ENCODE results near the gene APOBEC3H. TPM values are rescaled to one million over a fixed set of nuclear protein-coding genes. Genes with fewer than 3 reads are reported as not detected.

The APOBEC3H gene
- total and polyA plus RNA-seq, 2 donors (not counting 3 experiments of a cell fraction or from before 2014, with no cell fraction given): not detected

GRCh38 chr22:39132281-39132680 lies 35.2 kb downstream of the APOBEC3H start:
- Histone ChIP-seq H3K4me2 (ENCODE audit: insufficient read depth, low read length) (no peak overlapping the region), H3K9ac (replicated peaks; ENCODE audit: extremely low read depth, insufficient read depth, low read length) (no peak overlapping the region), H4K20me1 (replicated peaks; ENCODE audit: control insufficient read depth, extremely low read depth, insufficient read depth, low read length) (no peaks in the 10 kb centered on the region), H3K4me3 (replicated peaks in 1 of 3; ENCODE audit: insufficient read depth in 1 of 3, low read depth in 1 of 3, low read length in 3 of 3) (no peak overlapping the region), H3K9me3 (replicated peaks; ENCODE audit: control insufficient read depth, insufficient read depth, low read length) (no peaks in the 10 kb centered on the region), H3K27me3 (ENCODE audit: control insufficient read depth in 2 of 2, insufficient read depth in 2 of 2, low read length in 2 of 2) (no peaks in the 10 kb centered on the region), H3K27ac (ENCODE audit: insufficient read depth, low read depth, low read length) (no peak overlapping the region), H3K79me2 (ENCODE audit: control insufficient read depth, insufficient read depth, low read length) (no peaks in the 10 kb centered on the region), H3K9me1 (replicated peaks; ENCODE audit: control insufficient read depth, extremely low read depth, insufficient read depth, low read length) (no peaks in the 10 kb centered on the region), H3K36me3 (ENCODE audit: control insufficient read depth in 2 of 2, extremely low read depth in 1 of 2, insufficient read depth in 2 of 2, low read length in 2 of 2) (no peaks in the 10 kb centered on the region), H3K4me1 (ENCODE audit: control insufficient read depth, extremely low read depth, insufficient read depth, low read length) (no peaks in the 10 kb centered on the region), H2AFZ (ENCODE audit: low read depth, low read length) (no peak overlapping the region)
- intact Hi-C loops (cut with micrococcal nuclease): no loop called here
- POLR2A ChIA-PET: no interaction called here
- dilution Hi-C loops (cut with MboI; ENCODE audit: extremely low pct_ligation_motif_present, low sequenced_read_pairs): no loop called here
- DNase-seq (ENCODE audit: low read depth, low spot score): no peak
- no peak for FAIRE-seq
- CTCF ChIA-PET: no interaction called here
- BruUV-seq (replicated peaks): no TSS peak
- TF ChIP-seq EZH2 (IDR thresholded peaks at IDR 0.05; ENCODE audit: borderline replicate concordance, low read depth, low read length, severe bottlenecking) (no peak), JUN (IDR thresholded peaks at IDR 0.05; ENCODE audit: borderline replicate concordance, insufficient read depth, insufficient read length, low read depth) (no peak), FOS (IDR thresholded peaks at IDR 0.05; ENCODE audit: borderline replicate concordance, insufficient read depth, low read length) (no peak), CTCF (IDR thresholded peaks at IDR 0.05; ENCODE audit: extremely low read depth in 1 of 2, insufficient read depth in 1 of 2, low read depth in 1 of 2, low read length in 2 of 2) (no peak), POLR2AphosphoS5 (IDR thresholded peaks at IDR 0.05; ENCODE audit: insufficient read depth, low read depth, low read length) (no peak), GATA2 (IDR thresholded peaks at IDR 0.05; ENCODE audit: insufficient read depth, insufficient read length, low read depth, low read length) (no peak), MYC (IDR thresholded peaks at IDR 0.05; ENCODE audit: low read depth, low read length) (no peak), POLR2A (IDR thresholded peaks at IDR 0.05; ENCODE audit: low read depth, low read length) (no peak), MAX (IDR thresholded peaks at IDR 0.05; ENCODE audit: insufficient read depth, insufficient read length) (no peak)
